Muscle of arm (tissue), 12 donors: ENCODE measurements around the gene SLC47A1. TPM values are rescaled to one million over a fixed set of nuclear protein-coding genes. Genes with fewer than 3 reads are reported as not detected.
A peak's percentile ranks its signal among the peaks of the same experiment; 100 is the strongest.
"Not testable (repeated sequence)": the region's sequence is repeated elsewhere in the genome, so short reads cannot be mapped to it uniquely, and the experiment has no call there.

Experiments used
- DNase-seq: peaks from one replicate; pipeline ENCODE4 v3.0.0-alpha.2; 2013
- polyA plus RNA-seq, 12 donors: library from polyadenylated mRNA; unstranded; fragments of 120-200 nt; gene quantifications; one replicate each; pipeline ENCODE4 v1.2.1, GENCODE V29; 2013; ENCODE audit not compliant: insufficient read length in 12 of 12

Gene SLC47A1
- polyA plus RNA-seq, 12 donors, result 0.54 to 3.0 (median 1.7) TPM; not detected in 2

DNA sequence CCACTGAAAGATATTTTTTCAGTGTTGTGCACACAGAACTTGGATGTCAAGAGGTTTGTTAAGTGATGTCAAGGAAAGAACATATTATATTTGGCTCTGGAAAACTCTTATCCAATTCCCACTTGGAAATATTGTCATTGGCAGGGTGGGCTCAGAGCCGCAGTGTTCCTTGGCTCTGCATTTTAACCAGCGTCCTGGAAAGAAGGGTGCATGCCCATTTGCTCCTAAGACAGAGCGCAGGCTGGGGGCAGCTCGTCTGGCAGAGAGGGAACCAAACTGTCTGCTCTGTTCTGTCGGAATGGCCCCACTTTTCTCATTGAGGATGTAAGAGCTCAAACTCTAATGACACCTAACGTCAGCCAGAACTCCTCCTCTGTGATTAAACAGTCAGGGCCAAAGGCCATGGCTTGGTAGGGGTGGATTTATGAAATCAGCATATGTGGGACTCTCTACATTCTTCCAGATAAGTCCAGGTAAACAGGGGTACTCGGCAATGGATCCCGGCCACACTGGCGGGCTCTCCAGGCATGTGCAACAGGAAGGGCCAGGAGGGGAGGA is 18.0 kb downstream of the SLC47A1 start:
- no peak for DNase-seq

GRCh38 chr17:19553036-19553435 is 19.4 kb downstream of the SLC47A1 start:
- no peak for DNase-seq

DNA sequence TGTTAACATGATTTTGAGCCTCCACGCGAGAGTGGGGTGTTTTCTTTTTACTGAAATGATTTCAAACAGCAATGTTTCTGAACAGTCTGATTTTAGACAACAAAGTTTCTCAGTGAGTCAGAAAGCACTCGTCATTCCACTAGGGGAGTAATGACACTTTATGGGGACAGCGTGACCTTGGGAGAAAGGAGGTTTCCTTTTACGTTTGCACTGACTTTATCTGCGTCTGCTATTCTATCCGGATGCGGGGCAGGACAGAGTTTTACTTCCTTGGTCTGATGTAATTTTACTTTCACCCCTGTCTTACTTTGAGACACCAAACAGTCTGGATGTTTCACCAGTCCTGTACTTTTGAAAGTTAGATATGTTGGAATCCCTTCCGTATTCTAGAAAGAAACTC is 20.7 kb downstream of the SLC47A1 start:
- no peak for DNase-seq

DNA sequence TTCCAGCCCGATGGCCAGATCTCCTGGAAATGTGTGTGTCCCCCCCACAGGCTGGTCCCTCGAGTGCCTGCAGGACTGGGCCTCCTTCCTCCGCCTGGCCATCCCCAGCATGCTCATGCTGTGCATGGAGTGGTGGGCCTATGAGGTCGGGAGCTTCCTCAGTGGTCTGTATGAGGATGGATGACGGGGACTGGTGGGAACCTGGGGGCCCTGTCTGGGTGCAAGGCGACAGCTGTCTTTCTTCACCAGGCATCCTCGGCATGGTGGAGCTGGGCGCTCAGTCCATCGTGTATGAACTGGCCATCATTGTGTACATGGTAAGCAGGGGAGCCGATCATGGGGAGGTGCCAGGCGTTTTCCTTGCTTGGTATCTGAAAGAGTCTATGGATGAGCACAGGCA is 22.1 kb downstream of the SLC47A1 start:
- DNase-seq, result no peak

GRCh38 chr17:19558946-19559345 is 25.3 kb downstream of the SLC47A1 start:
- DNase-seq, result no peak

GRCh38 chr17:19561697-19562318 is 28.2 kb downstream of the SLC47A1 start:
- DNase-seq, result no peak

DNA sequence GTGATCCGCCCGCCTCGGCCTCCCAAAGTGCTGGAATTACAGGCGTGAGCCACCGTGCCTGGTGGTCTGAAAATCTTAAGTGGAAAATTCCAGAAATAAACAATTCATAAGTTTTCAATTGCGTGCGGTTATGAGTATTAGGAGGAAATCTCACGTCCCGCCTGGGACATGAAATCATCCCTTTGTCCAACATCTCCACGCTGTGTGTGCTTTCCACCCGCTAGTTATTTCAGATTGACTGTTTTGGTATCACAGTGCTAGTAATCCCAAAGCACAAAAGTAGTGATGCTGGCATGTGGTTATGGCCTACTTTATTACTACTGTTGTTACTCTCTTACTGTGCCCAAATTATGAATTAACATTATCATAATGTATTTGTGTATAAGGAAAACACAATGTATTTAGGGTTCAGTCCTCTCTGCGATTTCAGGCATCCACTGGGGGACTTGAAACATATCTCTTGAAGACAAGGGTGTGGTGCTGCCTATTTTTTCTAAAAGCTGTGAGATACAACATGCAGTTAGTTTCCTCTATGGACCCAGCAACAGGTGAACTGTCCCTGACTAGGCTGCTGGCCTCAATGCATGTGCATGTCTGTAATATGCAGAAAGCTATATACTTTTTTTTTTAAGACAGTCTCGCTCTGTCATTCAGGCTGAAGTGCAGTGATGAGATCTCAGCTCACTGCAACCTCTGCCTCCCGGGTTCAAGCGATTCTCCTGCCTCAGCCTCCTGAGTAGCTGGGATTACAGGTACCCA is 32.3 kb downstream of the SLC47A1 start:
- no peak for DNase-seq

DNA sequence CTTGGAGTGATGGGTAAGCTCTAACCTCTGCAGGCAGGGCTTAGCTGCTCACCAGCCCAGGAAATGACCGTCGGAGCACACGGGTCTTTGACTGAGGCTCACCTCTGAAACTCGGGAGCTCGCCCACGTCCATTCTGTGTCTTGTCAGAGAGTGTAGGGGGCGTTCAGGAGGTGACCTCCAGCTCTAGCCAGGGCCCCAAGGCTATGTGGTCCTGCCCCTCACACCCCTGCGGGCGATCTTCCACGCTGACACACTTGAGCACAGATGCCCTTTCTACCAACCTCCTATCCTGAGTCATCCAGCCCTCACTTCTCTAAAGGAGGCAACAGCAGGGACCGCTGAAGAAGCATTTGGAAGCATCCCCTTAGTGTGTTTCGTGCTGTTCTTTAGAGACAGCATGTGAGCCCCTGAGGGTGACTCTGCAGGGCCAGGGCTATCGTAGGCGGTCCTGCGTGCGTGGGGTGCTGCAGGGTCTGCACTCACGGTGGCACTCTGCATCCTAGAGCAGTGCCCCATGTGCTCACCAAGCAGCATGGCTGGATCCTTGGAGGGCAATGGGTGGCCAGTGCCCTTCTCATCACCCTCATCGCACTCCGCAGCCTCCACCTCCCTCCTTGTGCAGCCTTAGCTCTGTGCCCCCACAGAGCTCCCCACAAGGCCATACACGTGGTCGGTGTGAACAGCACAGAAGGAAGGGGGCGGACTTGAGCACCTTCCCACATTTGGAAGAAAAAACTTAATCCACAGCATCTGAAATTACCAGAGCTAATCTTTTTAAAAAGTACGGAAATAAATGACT is 33.8 kb downstream of the SLC47A1 start:
- DNase-seq, result no peak

GRCh38 chr17:19568016-19568350 is 34.3 kb downstream of the SLC47A1 start:
- DNase-seq, result no peak

DNA sequence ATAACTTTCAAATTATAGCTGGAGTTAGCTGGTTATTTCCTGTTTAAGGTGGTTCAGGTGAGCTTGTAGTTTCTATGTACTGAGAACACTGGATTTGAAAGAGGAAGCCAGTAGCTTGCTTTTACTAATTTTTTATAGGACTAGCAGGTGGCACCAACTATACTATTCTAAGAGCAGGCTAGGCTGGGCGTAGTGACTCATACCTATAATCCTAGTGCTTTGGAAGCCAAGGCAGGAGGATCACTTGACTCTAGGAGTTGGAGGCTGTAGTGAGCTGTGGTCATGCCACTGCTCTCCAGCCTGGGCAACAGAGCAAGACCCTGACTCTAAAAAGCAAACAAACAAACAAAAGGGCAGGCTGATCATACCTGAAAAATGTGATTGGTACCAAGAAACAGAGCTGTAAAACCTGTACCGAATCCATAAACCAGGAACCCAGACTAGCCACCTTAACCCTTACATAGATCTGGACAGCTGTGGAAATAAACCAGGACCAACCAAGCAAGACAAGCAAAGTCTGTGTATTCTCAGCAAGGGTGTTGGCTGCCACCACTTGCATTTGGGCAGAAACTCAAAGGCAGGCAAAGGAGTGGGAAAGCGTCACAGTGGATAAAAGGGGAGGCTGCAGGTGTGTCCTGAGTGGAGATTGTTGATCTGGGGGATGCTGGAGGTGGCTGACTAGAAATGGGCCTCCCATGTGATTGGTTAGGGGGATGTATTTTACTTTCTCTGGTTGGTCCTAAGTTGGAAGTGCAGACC is 36.3 kb downstream of the SLC47A1 start:
- DNase-seq, result no peak

DNA sequence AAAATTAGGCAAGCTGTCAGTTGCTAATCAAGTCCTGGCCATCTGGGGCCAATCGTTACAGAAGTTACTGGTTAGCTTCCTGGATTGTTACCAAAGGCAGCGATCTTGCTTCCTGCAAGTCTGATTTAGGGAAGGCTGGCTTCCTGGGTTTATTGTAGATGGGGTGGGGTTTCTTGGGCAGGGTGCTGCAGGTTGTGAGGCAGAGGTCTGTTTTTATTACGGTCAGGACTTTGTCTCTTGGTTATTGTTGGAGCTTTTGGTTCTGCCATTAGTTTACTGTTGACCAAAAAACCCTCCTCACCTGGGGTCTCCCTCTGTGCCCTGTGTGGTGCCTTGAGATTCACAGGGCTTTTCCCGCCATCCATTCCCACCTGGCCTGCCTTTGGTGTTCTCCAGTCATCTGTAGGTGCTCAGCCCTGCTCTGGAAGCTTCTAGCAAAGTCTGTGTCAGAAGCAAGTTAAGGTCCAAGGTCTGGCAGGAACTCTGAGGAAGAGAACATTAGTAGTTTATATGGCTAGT is 36.9 kb downstream of the SLC47A1 start:
- DNase-seq, result no peak

DNA sequence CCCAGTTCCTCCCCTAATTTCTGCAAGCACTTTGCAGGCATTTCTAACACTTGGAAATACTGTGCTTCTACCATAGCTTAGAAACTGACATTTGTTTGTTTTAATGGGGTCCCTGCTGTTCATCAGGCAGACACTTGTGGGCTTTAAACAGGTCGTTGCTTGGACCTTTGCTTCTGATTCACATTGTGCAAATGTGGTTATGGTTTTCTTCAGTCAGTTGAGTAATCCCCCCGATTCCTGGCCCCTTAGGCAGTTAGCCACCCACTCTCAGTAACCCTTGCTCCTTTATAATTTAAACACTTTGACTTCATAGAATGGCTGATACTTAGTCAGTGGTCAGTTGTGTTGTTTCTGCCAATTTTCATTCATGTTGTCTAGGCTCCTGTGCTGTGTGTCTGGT is 39.4 kb downstream of the SLC47A1 start:
- DNase-seq, result no peak

DNA sequence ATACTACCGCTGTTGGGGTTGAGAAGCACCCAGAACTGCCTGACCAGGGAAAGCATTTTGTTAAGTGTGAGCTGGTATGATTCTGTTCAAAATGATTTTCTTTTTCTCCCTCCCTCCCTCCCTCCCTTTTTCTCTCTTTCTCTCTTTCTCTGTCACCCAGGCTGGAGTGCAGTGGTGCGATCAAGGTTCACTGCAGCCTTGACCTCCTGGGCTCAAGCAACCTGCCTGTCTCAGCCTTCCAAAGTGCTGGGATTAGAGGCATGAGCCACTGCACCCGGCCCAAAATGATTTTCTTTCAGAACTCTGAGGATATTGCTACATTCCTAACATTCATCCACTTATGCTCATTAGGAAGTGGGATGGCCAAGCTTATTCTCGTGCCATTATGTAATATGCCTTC is 41.3 kb downstream of the SLC47A1 start:
- no peak for DNase-seq

DNA sequence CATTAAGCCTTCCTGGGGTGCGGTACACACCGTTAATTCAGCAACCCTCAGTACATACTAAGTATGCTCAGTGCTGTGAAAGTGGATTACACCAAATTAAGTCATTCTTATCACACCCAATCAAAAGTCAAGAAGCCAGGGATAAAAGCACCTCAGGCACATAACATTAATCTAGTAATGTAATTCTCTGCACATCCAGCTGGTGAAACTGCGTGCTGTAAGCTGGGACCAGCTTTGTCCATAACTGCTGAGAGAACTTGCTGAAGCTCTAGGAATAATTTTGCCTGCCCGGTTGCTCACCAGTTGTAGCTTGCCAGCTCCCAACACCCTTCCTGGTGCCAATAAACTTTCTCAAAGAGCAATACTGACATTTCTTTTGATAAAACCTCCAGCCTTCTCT is 44.9 kb downstream of the SLC47A1 start:
- DNase-seq, result no peak

- no peak for DNase-seq
Observed at GRCh38 chr17:19579192-19579761, 45.6 kb downstream of the SLC47A1 start.

GRCh38 chr17:19579867-19580565 is 46.4 kb downstream of the SLC47A1 start:
- DNase-seq, result peak; percentile 29

DNA sequence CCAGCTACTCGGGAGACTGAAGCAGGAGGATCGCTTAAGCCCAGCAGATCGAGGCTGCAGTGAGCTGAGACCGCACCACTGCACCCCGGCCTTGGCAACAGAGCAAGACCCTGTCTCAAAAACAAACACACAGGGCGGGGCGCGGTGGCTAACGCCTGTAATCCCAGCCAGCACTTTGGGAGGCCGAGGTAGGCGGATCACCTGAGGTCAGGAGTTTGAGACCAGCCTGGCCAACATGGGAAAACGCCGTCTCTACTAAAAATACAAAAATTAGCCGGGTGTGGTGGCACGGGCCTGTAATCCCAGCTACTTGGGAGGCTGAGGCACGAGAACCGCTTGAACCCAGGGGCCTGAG is 46.9 kb downstream of the SLC47A1 start:
- DNase-seq, result not testable (repeated sequence)

DNA sequence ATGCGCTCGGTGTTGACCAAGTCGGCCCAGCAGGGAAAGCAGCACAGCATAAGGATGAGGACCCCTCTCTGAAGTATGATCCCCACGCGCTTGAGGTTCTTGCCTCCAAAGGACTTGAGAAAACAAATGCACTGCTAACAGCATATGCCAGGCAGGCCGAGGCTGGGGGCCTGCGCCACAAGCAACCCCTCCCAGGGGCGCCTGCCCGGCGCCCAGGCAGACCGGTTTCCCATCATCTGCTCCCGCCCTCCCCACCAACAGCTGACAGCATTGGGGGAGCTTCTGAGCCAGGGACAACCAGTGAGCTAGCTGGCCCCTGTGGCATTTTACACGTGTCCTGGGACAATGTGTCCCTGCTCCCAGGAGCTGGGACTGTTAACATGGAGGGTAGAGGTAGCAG is 48.5 kb downstream of the SLC47A1 start:
- not testable (repeated sequence) for DNase-seq

GRCh38 chr17:19583871-19584270 is 50.2 kb downstream of the SLC47A1 start:
- no peak for DNase-seq

GRCh38 chr17:19590451-19590850 is 56.8 kb downstream of the SLC47A1 start:
- no peak for DNase-seq
